Psoas muscle (tissue), 8 donors: ENCODE results near the gene BTBD9. TPM values are rescaled to one million over a fixed set of nuclear protein-coding genes. Genes with fewer than 3 reads are reported as not detected.

ENCODE experiments used
- ATAC-seq, 4 donors: fragments of 200-7000 bp; cut with Tn5 transposase; one replicate each; pipeline ENCODE4 v1.9.1; 2020; ENCODE audit warnings: moderate library complexity in 3 of 4, mild to moderate bottlenecking in 2 of 4
- DNase-seq, 2 donors: peaks; one replicate each; pipeline ENCODE4 v3.0.0-alpha.2; 2020
- H3K27ac ChIP-seq: fragments of 200-600 bp; one replicate; pipeline ENCODE4 v1.8.0; 2022
- H3K27me3 ChIP-seq, 3 donors: fragments of 200-600 bp in 1 of 3; one replicate each; pipeline versions ENCODE4 v1.6.1 to v1.8.0; 2013 to 2022; ENCODE audit warnings: low read length in 2 of 3, mild to moderate bottlenecking in 2 of 3, moderate library complexity in 1 of 3; ENCODE audit not compliant: insufficient read depth in 3 of 3
- H3K36me3 ChIP-seq, 2 donors: fragments of 200-600 bp in 1 of 2; one replicate each; pipeline versions ENCODE4 v1.6.1 to v1.8.0; 2013 to 2022; ENCODE audit warnings: low read depth in 1 of 2, mild to moderate bottlenecking in 1 of 2, moderate library complexity in 1 of 2; ENCODE audit not compliant: insufficient read depth in 1 of 2
- H3K4me1 ChIP-seq: fragments of 200-600 bp; one replicate; pipeline ENCODE4 v1.8.0; 2022
- H3K4me3 ChIP-seq: fragments of 200-600 bp; one replicate; pipeline ENCODE4 v1.8.0; 2022; ENCODE audit warnings: mild to moderate bottlenecking
- H3K9me3 ChIP-seq: fragments of 200-600 bp; one replicate; pipeline ENCODE4 v1.8.0; 2022
- CTCF ChIP-seq: fragments of 200-600 bp; IDR thresholded peaks from one replicate; pipeline ENCODE4 v1.8.0; 2022; ENCODE audit warnings: antibody characterized with exemption
- WGBS, 3 donors: extraction: QIAGEN DNeasy Blood & Tissue Kit; methylation state at CpG; one replicate each; pipeline versions ENCODE4 v1.1.6 to v1.1.7; 2013; 5-methylcytosine and 5-hydroxymethylcytosine counted together
- intact Hi-C, 2 donors: fragments of 100-400 bp; cut with DNase I; formaldehyde crosslinking; loops; one replicate each; pipeline versions ENCODE4 v1.11.0 to v1.14.2; 2022
- polyA plus RNA-seq, 3 donors: library from polyadenylated mRNA; stranded (reverse); fragments of 200-250 nt; gene quantifications; one replicate each; pipeline ENCODE4 v1.2.3, GENCODE V29; 2013
- total RNA-seq, 4 donors: library from RNA; stranded (reverse); fragmentation: NEBNext Ultra II Directional in 2 of 4; extraction: Animal tissue kit (Norgen Biotek cat#: 25700) in 2 of 4; gene quantifications; one replicate each; pipeline versions ENCODE4 v1.2.1 to v1.2.4, GENCODE V29; 2021 to 2023
- donor health status: healthy with polysubstance abuse.
- donor health status: DM: no; HTN: no; CAD: no; lungs with moderate emphysema.
- donor health status: Bipolar disorder and iron deficiency.
- donor health status: healthy.
- donor health status: DM: yes; HTN: yes; CAD: no.
- donor health status: DM: no; HTN: no; CAD: no.
- donor health status: DM: no; HTN: no; CAD: no.
- donor health status: DM: yes; HTN: yes; CAD: no.

The BTBD9 gene
- total and polyA plus RNA-seq, 7 donors, result 2.3 to 10.9 (median 8.4) TPM

GRCh38 chr6:38156818-38157565 lies 482.7 kb downstream of the BTBD9 start:
- H3K4me1 ChIP-seq, result no peaks in the 10 kb centered on the region
- DNase-seq, result no peak
- no peak for ATAC-seq
- 91 to 93% (median 92%) methylated on average over 10 of the region's 10 CpGs for WGBS, 3 donors
- no peak for TF ChIP-seq CTCF
- intact Hi-C loops, result no loop called here
- no peaks in the 10 kb centered on the region for H3K27me3 ChIP-seq
- H3K9me3 ChIP-seq, result no peaks in the 10 kb centered on the region
- H3K36me3 ChIP-seq, result peaks cover 0 to 11% of the 10 kb centered on the region in 2 donors
- no peak overlapping the region for H3K4me3 ChIP-seq
- H3K27ac ChIP-seq, result no peak overlapping the region

GRCh38 chr6:38155621-38156204 lies 484.0 kb downstream of the BTBD9 start:
- no peaks in the 10 kb centered on the region for H3K4me1 ChIP-seq
- intact Hi-C loops, result no loop called here
- ATAC-seq, result no peak
- H3K4me3 ChIP-seq, result no peak overlapping the region
- peaks cover 0 to 13% of the 10 kb centered on the region in 2 donors for H3K36me3 ChIP-seq
- no peak for TF ChIP-seq CTCF
- H3K27me3 ChIP-seq, result no peaks in the 10 kb centered on the region
- no peak for DNase-seq
- H3K27ac ChIP-seq, result no peak overlapping the region
- no peaks in the 10 kb centered on the region for H3K9me3 ChIP-seq
- WGBS, 3 donors, result 87 to 91% (median 87%) methylated on average over 6 of the region's 6 CpGs

GRCh38 chr6:38155144-38155543 lies 484.6 kb downstream of the BTBD9 start:
- DNase-seq, result no peak
- no peak for ATAC-seq
- no peaks in the 10 kb centered on the region for H3K4me1 ChIP-seq
- TF ChIP-seq CTCF, result no peak
- H3K9me3 ChIP-seq, result no peaks in the 10 kb centered on the region
- H3K36me3 ChIP-seq, result peaks cover 0 to 15% of the 10 kb centered on the region in 2 donors
- H3K4me3 ChIP-seq, result no peak overlapping the region
- no peak overlapping the region for H3K27ac ChIP-seq
- no peaks in the 10 kb centered on the region for H3K27me3 ChIP-seq
- intact Hi-C loops, result no loop called here
- WGBS, 3 donors, result 76 to 88% (median 86%) methylated on average over 9 of the region's 9 CpGs

- 82% methylated on average over 8 of the region's 8 CpGs for WGBS, 3 donors
- H3K27ac ChIP-seq, result no peak overlapping the region
- TF ChIP-seq CTCF, result no peak
- no peak overlapping the region for H3K4me3 ChIP-seq
- no peaks in the 10 kb centered on the region for H3K4me1 ChIP-seq
- ATAC-seq, result no peak
- intact Hi-C loops, result no loop called here
- H3K36me3 ChIP-seq, result peaks cover 0 to 16% of the 10 kb centered on the region in 2 donors
- no peaks in the 10 kb centered on the region for H3K9me3 ChIP-seq
- no peak for DNase-seq
- H3K27me3 ChIP-seq, result no peaks in the 10 kb centered on the region
These were observed 485.0 kb downstream of the BTBD9 start for GRCh38 chr6:38154731-38155130.
